HUES6 (cell line): ENCODE measurements around the gene TPSD1.

Experiments used
- H3K27ac ChIP-seq: 2 replicates; pipeline ENCODE4 v1.7.0; 2013; ENCODE audit warnings: low read depth, mild to moderate bottlenecking, low read length, inconsistent platforms
- H3K27me3 ChIP-seq: 2 replicates; pipeline ENCODE4 v1.6.1; 2013; ENCODE audit warnings: low read length; ENCODE audit not compliant: control insufficient read depth, insufficient read depth
- H3K36me3 ChIP-seq: 2 replicates; pipeline ENCODE4 v1.6.1; 2013; ENCODE audit warnings: low read length; ENCODE audit not compliant: control insufficient read depth, insufficient read depth
- H3K4me1 ChIP-seq: 2 replicates; pipeline ENCODE4 v1.6.1; 2013; ENCODE audit warnings: low read length; ENCODE audit not compliant: control insufficient read depth, insufficient read depth
- H3K4me3 ChIP-seq: 2 replicates; pipeline ENCODE4 v1.5.1; 2013; ENCODE audit warnings: low read depth, low read length
- H3K9ac ChIP-seq: one replicate; pipeline ENCODE4 v1.6.1; 2013; ENCODE audit warnings: mild to moderate bottlenecking, low read length
- H3K9me3 ChIP-seq: 2 replicates; pipeline ENCODE4 v1.6.1; 2013; ENCODE audit warnings: low read depth, low read length; ENCODE audit not compliant: control insufficient read depth, insufficient read depth

TPSD1 gene

GRCh38 chr16:1308036-1308976 lies 52.4 kb downstream of the TPSD1 start:
- Histone ChIP-seq H3K27ac (no peak overlapping the region), H3K4me3 (peak overlapping the region; percentile 98), H3K27me3 (no peaks in the 10 kb centered on the region), H3K9ac (no peak overlapping the region), H3K36me3 (peaks cover 12% of the 10 kb centered on the region), H3K4me1 (peaks cover 19% of the 10 kb centered on the region), H3K9me3 (no peaks in the 10 kb centered on the region)
